GM10266 (cell line): ENCODE results near the gene PNMA1.

Experiments used
- DNase-seq: peaks from one replicate; pipeline ENCODE4 v3.0.0; 2012; ENCODE audit errors: extremely low spot score
- CTCF ChIP-seq: IDR thresholded peaks from 2 replicates; pipeline ENCODE4 v1.5.1; 2012; ENCODE audit warnings: mild to moderate bottlenecking, low read depth; ENCODE audit not compliant: control insufficient read depth, insufficient read depth; ENCODE audit errors: missing control alignments

Gene PNMA1

GRCh38 chr14:73759714-73760597, 45.8 kb upstream of the PNMA1 start:
- no peak for TF ChIP-seq CTCF
- DNase-seq = peak; percentile 94

- peak; percentile 38 for TF ChIP-seq CTCF
- peak; percentile 72 for DNase-seq
Observed at GRCh38 chr14:73759183-73759713, 45.1 kb upstream of the PNMA1 start.

- peak; percentile 67 for TF ChIP-seq CTCF
- peak; percentile 73 for DNase-seq
Observed at GRCh38 chr14:73758392-73759182, 44.4 kb upstream of the PNMA1 start.

GRCh38 chr14:73757876-73758391, 43.8 kb upstream of the PNMA1 start:
- no peak for TF ChIP-seq CTCF

GRCh38 chr14:73757381-73757780, 43.2 kb upstream of the PNMA1 start:
- no peak for TF ChIP-seq CTCF
- no peak for DNase-seq

More at GRCh38 chr14:73757876-73758391, 43.8 kb upstream of the PNMA1 start:
- no peak for DNase-seq

GRCh38 chr14:73755434-73756014, 41.3 kb upstream of the PNMA1 start:
- no peak for DNase-seq
- no peak for TF ChIP-seq CTCF
